ENCODE results near the gene SOCS7.

SOCS7 gene

DNA sequence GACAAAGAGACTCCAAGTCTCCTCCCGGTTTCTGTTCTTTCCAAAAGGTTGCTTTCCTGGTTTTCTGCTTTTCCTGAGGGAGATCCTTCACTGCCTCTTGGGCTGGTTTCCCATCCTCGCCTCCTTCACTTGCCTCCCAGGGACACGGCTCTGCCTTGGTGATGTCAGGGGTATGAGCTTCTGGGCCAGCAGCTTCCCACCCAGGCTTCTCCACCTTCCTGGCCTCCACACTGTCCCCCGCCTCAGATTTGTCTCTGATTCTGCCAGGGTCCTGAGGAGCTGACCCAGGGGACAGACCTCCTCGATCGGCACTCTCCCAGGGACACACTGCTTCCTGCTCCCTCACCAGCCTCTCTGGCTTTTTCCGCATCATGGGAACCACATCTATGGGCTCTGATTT, 22.4 kb upstream of the SOCS7 start:
- TF ChIP-seq, protein P1, sequence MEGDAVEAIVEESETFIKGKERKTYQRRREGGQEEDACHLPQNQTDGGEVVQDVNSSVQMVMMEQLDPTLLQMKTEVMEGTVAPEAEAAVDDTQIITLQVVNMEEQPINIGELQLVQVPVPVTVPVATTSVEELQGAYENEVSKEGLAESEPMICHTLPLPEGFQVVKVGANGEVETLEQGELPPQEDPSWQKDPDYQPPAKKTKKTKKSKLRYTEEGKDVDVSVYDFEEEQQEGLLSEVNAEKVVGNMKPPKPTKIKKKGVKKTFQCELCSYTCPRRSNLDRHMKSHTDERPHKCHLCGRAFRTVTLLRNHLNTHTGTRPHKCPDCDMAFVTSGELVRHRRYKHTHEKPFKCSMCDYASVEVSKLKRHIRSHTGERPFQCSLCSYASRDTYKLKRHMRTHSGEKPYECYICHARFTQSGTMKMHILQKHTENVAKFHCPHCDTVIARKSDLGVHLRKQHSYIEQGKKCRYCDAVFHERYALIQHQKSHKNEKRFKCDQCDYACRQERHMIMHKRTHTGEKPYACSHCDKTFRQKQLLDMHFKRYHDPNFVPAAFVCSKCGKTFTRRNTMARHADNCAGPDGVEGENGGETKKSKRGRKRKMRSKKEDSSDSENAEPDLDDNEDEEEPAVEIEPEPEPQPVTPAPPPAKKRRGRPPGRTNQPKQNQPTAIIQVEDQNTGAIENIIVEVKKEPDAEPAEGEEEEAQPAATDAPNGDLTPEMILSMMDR (IDR thresholded peaks at IDR 0.05; ENCODE audit: low read depth, low read length, missing control alignments): no peak
- no peak overlapping the region for H3K4me3 ChIP-seq (ENCODE audit: low read depth, low read length)
- DNase-seq (ENCODE audit: low read depth): no peak
- in situ Hi-C loops (cut with HindIII; ENCODE audit: low sequenced_read_pairs): no loop called here

DNA sequence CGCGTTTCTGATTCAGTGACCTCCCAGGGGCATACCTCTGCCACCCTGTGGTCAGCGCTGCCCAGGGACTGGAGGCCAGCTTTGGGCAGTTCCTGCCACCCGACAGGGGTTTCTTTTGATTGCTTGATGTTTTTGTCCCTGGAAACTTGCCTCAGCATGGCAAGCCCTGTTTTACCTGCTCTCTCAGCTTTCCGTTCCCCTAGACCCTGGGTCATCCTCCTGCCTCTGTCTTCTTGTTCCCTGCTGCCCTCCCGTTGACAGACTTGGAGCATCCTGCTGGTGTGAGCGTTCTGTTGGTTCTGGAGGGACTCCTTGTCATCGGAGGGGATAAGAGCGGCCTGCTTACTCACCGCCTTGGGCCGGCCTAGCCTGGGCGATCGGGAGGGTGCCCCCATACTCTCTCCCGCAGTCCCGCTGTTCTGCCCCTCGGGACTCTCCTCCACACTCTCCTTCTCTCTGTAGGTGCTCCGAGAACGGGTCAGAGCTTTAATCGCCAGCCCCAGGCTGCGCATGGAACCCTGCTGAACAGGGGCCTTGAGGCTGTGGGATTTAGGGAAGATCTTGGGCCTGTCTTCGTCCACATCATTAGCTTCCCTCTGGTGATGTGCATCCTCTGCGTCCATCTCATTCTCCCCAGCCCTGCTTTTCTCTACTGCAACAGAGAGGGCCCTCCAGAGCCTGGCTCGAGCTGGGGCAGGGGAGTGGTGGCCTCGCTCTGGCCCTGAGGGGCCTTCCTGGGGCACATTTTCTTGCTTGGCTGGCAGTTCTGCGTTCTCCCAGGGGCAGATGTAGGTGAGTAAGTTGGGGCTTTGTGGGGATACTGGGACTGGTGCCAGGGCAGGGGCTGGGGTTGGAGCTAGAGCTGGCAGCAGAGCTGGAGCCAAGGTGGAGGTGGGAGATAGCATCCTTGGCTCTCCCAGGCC, 21.6 kb upstream of the SOCS7 start:
- DNase-seq (ENCODE audit: low read depth): no peak
- no peak overlapping the region for H3K4me3 ChIP-seq (ENCODE audit: low read depth, low read length)
- TF ChIP-seq, protein P1 (IDR thresholded peaks at IDR 0.05; ENCODE audit: low read depth, low read length, missing control alignments): no peak
- in situ Hi-C loops (cut with HindIII; ENCODE audit: low sequenced_read_pairs): no loop called here

DNA sequence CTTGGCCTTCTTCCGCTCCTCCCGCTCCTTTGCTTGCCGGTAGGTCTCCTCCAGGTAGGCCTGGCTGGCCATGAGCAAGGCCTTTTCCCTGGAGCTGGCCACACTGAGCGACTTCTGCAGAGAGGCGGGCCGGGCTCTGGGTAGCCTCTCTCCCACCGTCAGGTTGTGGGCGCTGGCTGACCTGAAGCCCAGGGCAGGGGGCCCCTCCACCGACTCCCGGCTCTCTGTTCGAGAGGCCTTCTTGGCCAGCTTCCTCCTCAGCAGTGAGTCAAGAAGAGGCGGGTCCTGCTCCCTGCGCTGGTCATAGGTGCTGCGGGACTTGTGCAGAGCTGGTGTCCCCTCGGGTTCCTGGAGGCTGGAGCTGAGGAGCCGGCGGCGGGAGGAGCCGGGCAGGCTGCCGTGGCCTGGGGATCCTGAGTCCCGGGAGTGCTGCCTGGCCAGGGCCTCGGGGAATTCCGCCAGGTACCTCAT, 20.7 kb upstream of the SOCS7 start:
- in situ Hi-C loops (cut with HindIII; ENCODE audit: low sequenced_read_pairs): no loop called here
- H3K4me3 ChIP-seq (ENCODE audit: low read depth, low read length): no peak overlapping the region
- DNase-seq (ENCODE audit: low read depth): no peak
- TF ChIP-seq, protein P1 (IDR thresholded peaks at IDR 0.05; ENCODE audit: low read depth, low read length, missing control alignments): no peak

DNA sequence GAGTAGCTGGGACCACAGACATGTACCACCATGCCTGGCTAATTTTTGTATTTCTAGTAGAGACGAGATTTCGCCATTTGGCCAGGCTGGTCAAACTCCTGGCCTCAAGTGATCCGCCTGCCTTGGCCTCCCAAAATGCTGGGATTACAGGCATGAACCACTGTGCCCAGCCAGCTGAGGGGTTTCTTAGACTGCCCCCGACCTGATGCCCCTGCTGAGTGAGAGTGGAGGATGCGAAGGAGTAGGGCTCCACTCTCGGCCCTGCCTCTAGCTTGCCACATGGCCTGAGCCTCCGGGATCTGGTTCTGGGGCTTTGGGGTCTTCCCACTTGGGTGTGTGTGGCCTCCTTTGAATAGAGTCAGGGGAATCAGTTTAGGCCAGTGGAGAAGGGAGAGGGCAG, 18.9 kb upstream of the SOCS7 start:
- TF ChIP-seq, protein P1 (IDR thresholded peaks at IDR 0.05; ENCODE audit: low read depth, low read length, missing control alignments): no peak
- in situ Hi-C loops (cut with HindIII; ENCODE audit: low sequenced_read_pairs): no loop called here
- H3K4me3 ChIP-seq (ENCODE audit: low read depth, low read length): no peak overlapping the region
- no peak for DNase-seq (ENCODE audit: low read depth)

DNA sequence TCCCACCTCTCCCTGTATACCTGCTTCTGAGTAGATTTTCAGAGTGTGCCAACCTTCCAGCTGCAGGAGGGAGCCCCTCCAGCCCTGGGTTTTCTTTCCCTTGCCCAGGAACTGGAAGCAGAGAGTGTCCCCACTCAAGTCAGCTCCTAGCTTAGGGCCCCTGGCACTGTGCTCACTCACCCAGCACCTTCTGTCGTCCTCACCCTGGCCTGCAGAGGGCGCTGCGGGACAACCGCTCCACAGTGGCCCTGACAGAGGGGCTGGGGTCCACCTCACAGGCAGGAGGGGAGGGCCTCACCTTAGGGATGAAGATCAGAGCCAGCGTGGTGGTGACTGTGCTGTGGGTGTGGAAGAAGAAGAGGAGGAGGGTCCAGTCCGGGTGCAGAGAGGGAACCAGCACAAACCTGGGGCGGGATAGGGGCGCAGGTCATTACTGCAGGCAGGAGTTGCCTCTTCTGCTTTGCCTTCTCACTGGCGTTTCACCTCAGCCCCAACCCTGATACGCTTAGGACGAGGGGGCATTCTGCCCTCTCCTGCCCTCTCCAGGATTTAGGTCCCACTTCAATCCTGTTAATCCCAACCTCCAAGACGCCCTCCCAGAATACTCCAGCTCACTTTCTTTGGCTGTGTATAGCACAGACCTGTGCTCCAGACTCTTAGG, 17.9 kb upstream of the SOCS7 start:
- DNase-seq (ENCODE audit: low read depth): no peak
- TF ChIP-seq, protein P1 (IDR thresholded peaks at IDR 0.05; ENCODE audit: low read depth, low read length, missing control alignments): peak; percentile 66
- in situ Hi-C loops (cut with HindIII; ENCODE audit: low sequenced_read_pairs): no loop called here
- no peak overlapping the region for H3K4me3 ChIP-seq (ENCODE audit: low read depth, low read length)

DNA sequence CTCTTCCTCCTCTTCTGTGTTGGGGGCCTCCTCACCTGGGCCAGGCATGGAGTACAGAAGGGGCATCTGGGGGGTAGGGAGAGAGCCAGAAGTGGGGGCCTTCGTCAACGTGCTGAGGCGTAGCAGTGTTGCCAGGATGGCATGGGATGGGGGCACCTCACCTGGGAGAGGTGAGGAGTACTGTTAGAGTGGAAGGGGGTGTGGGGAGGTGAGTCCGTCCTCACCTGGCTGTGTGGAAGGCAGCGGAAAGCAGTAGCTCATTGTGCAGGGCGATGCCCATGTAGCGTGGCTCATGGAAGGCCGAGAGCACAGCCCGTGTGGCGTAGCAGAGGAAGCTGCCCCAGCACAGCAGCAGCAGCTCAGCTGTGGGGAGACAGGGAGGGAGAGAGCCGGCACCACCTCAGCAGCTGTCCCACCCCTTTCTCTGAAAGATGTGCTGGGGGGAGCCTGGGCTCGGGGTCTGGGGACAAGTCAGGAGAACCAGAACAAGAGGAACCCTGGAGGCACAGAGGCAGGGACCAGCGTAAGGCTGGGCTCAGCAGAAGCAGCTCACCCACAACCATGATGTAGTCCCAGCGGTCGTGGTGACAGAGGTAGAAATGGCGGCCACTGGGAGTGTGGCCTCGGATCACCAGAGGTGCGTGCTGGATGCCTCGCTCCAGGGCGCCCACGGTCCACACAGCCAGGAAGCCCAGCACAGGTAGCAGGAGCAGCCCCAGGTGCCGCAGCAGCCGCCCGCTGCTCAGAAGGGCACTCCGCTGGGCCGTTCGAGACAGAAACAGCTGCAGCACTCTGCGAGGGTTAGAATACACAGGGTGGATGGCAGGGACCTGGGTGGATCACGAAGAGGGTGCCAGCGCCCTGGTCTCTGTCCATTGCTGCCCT, 16.9 kb upstream of the SOCS7 start:
- TF ChIP-seq, protein P1 (IDR thresholded peaks at IDR 0.05; ENCODE audit: low read depth, low read length, missing control alignments): no peak
- no peak for DNase-seq (ENCODE audit: low read depth)
- no peak overlapping the region for H3K4me3 ChIP-seq (ENCODE audit: low read depth, low read length)
- in situ Hi-C loops (cut with HindIII; ENCODE audit: low sequenced_read_pairs): no loop called here

All from astrocyte of the cerebellum (primary cell).